Erythroblast (primary cell): ENCODE results near the gene UBE2H.
"Not testable (repeated sequence)": the region's sequence is repeated elsewhere in the genome, so short reads cannot be mapped to it uniquely, and the experiment has no call there.

Source experiments
- DNase-seq, 2 experiments: peaks; one replicate each; lab custom pipeline; 2025; lab: John Stamatoyannopoulos, UW
- GATA1 ChIP-seq: IDR thresholded peaks from 2 replicates; pipeline ENCODE4 v1.6.1; 2011; ENCODE audit warnings: low read depth, mild to moderate bottlenecking, control low read depth, low read length, moderate library complexity
- POLR2A ChIP-seq: IDR thresholded peaks from 2 replicates; pipeline ENCODE4 v1.6.1; 2011; ENCODE audit warnings: mild to moderate bottlenecking, low read length

UBE2H gene

GRCh38 chr7:129865093-129865924 is 87.5 kb downstream of the UBE2H start:
- no peak for TF ChIP-seq GATA1
- no peak for TF ChIP-seq POLR2A
- DNase-seq: peak in 1 of 2 experiments; percentile 57

- not testable (repeated sequence) for DNase-seq
Observed at GRCh38 chr7:129864676-129865075, 88.1 kb downstream of the UBE2H start.

GRCh38 chr7:129864042-129864441 is 88.7 kb downstream of the UBE2H start:
- TF ChIP-seq POLR2A (no peak), GATA1 (no peak)
- DNase-seq: no peak

- DNase-seq: no peak
- TF ChIP-seq POLR2A: no peak
- TF ChIP-seq GATA1: no peak
Observed at GRCh38 chr7:129862682-129863081, 90.1 kb downstream of the UBE2H start.

GRCh38 chr7:129860784-129861183 is 92.0 kb downstream of the UBE2H start:
- not testable (repeated sequence) for DNase-seq

- DNase-seq: no peak
- TF ChIP-seq POLR2A: no peak
- TF ChIP-seq GATA1: no peak
Observed at GRCh38 chr7:129859183-129859582, 93.6 kb downstream of the UBE2H start.

GRCh38 chr7:129858490-129858889 is 94.3 kb downstream of the UBE2H start:
- DNase-seq: no peak

GRCh38 chr7:129857313-129857712 is 95.4 kb downstream of the UBE2H start:
- DNase-seq: no peak
- TF ChIP-seq GATA1: no peak
- no peak for TF ChIP-seq POLR2A

More at GRCh38 chr7:129858490-129858889, 94.3 kb downstream of the UBE2H start:
- TF ChIP-seq POLR2A: no peak
- no peak for TF ChIP-seq GATA1

GRCh38 chr7:129855935-129856717 is 96.6 kb downstream of the UBE2H start:
- no peak for TF ChIP-seq POLR2A
- TF ChIP-seq GATA1: no peak
- no peak for DNase-seq

- DNase-seq: no peak
- TF ChIP-seq POLR2A (no peak), GATA1 (no peak)
Observed at GRCh38 chr7:129855234-129855673, 97.5 kb downstream of the UBE2H start.

GRCh38 chr7:129854401-129854800 is 98.4 kb downstream of the UBE2H start:
- DNase-seq: no peak
- TF ChIP-seq GATA1 (no peak), POLR2A (no peak)

GRCh38 chr7:129853661-129854268 is 99.0 kb downstream of the UBE2H start:
- TF ChIP-seq POLR2A (no peak), GATA1 (no peak)
- no peak for DNase-seq

- no peak for TF ChIP-seq GATA1
- no peak for DNase-seq
Observed at GRCh38 chr7:129851809-129852208, 101.0 kb downstream of the UBE2H start.

GRCh38 chr7:129851174-129851573 is 101.6 kb downstream of the UBE2H start:
- DNase-seq: no peak
- TF ChIP-seq GATA1: no peak
- no peak for TF ChIP-seq POLR2A

GRCh38 chr7:129848436-129848835 is 104.3 kb downstream of the UBE2H start:
- no peak for TF ChIP-seq POLR2A
- TF ChIP-seq GATA1: no peak
- DNase-seq: no peak

- TF ChIP-seq POLR2A: no peak
- no peak for TF ChIP-seq GATA1
- DNase-seq: no peak
Observed at GRCh38 chr7:129845972-129846327, 106.8 kb downstream of the UBE2H start.
